Activated CD4-positive, alpha-beta T cell treated with anti-CD3 and anti-CD28 coated beads, Interleukin-2, amount 50 U/mL, for 24 hours (primary cell): Measurements from ENCODE around the gene IPO4.

ENCODE experiments used
- DNase-seq, 2 donors: peaks; one replicate each; pipeline ENCODE4 v3.0.0-alpha.2; 2020; ENCODE audit warnings: low read depth in 1 of 2, low spot score in 1 of 2

The IPO4 gene

GRCh38 chr14:24150993-24151392 lies 37.6 kb downstream of the IPO4 start:
- no peak for DNase-seq

GRCh38 chr14:24150567-24150966 lies 38.0 kb downstream of the IPO4 start:
- no peak for DNase-seq

DNA sequence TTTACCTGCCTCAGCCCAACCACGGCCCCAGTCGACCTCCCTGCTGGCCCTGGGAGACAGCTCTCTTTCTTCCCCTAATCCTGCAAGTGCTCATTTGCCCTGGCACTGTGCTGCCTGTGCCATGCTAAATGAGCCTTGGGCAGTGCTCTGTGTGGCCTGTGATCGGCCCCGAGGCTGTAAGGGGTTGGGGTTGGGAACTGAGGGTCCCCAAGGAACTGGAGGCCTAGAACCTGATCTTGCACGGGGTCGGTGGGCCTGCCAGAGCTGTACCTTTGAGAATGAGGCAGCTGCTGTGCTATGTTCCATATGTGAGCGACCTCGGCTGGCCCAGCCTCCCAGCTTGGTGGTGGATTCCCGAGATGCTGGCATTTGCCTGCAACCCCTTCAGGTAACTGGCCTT lies 38.6 kb downstream of the IPO4 start:
- no peak for DNase-seq

DNA sequence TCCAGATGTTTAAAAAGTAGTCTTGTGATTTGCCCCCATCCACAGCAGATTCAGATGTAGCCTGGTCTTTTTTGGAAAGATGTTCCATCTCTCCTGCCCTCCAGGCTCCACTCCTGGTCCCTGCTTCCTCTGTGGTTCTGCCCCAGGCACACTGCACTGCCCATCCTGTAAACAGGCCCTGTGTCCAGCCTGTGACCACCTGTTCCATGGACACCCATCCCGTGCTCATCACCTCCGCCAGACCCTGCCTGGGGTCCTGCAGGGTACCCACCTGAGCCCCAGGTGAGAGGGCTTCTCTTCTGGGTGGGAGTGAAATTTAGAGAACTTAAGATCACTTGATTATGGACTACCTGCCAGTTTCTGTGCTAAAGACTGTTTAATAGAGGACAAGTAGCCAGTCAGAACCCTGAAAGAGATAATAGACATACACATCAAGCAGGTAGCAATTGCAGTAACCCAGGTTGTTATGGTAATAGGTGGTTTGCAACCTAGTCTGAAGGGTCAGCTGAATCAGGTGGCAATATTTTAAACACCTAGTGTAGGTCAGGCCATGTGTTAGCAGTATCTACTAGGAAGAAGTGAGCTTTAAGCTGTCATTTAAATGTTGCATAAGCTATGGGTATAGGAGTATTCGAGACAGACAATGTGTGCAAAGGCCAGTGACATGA lies 39.2 kb downstream of the IPO4 start:
- DNase-seq: no peak

- no peak for DNase-seq
These were observed 40.7 kb downstream of the IPO4 start for GRCh38 chr14:24147761-24148428.

- DNase-seq: peak; percentile 89 to 98
These were observed 41.4 kb downstream of the IPO4 start, which contains the start of gene RNF31 for GRCh38 chr14:24146978-24147760. TSS of gene RNF31 (plus strand) at chr14:24147498. CDS start at chr14:24147699, 201 bp downstream.

GRCh38 chr14:24146453-24146977 lies 42.1 kb downstream of the IPO4 start, which contains the start of gene PSME2:
TSS of gene PSME2 (minus strand) at chr14:24146610. CDS start at chr14:24146581, 29 bp downstream.
- peak; percentile 77 to 82 for DNase-seq

- DNase-seq: no peak
These were observed 42.7 kb downstream of the IPO4 start for GRCh38 chr14:24145690-24146452.

- DNase-seq: no peak
These were observed 43.4 kb downstream of the IPO4 start for GRCh38 chr14:24145219-24145618.

DNA sequence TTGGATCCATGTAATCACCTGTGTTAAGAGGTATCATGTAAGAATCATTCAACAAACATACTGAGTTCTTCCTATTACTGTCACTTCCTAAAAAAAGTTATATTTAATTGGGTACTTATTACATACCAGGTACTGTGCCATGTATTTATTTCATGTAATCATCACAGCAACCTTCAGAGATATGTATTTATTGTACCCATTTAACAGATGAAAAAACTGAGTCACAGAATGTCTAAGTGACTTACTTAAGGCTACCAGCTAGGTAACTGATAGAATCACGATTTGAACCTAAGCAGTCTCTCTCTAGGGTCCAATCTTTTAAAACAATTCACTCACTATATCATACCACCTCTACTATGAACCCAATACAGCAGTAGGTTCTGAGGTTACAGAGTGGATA lies 44.2 kb downstream of the IPO4 start:
- no peak for DNase-seq

- DNase-seq: no peak
These were observed 45.1 kb downstream of the IPO4 start for GRCh38 chr14:24143511-24143910.

GRCh38 chr14:24141097-24141880 lies 47.3 kb downstream of the IPO4 start, which contains the start of gene EMC9:
TSS of gene EMC9 (minus strand) at chr14:24141591. CDS start at chr14:24141304, 287 bp downstream.
- peak; percentile 97 to 100 for DNase-seq

DNA sequence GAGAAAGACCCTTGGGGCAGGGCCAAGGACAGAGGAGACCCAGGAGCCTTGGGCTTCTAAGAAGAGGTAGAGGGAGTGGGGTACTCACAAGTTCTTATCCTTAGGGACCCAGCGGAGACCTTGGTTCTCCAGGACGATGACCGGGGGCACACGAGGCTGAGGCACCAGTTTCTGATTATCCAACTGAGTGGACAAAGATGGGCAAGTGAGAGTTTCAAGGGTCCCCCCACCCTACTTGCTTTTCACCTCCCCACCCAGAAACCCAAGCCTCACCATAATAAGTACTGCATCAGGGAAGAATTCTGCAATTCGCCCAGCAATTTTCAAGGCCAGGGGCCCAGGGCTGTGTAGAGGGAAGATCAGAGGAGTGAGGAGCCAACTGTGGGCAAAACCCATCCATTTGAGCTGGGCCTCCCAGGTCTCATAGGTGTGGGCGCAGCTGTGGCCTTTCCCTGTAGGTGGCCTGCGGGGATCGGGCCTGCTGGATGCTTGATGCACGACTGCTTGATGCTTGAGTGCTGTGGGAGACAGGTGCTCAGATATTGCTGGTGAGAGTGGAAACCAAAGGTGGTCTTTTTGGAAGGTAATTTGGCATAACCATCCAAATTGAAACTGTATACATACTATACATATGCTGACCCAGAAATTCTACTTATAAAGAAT lies 49.2 kb downstream of the IPO4 start:
- no peak for DNase-seq

GRCh38 chr14:24138396-24139271 lies 50.0 kb downstream of the IPO4 start:
- DNase-seq: no peak

- no peak for DNase-seq
These were observed 50.9 kb downstream of the IPO4 start for GRCh38 chr14:24137529-24138395.

GRCh38 chr14:24136684-24137528 lies 51.7 kb downstream of the IPO4 start:
- DNase-seq: no peak
